ES-I3 (cell line): ENCODE measurements around the gene XPR1.

ENCODE experiments used
- H3K36me3 ChIP-seq: 2 replicates; pipeline ENCODE4 v1.6.1; 2013; ENCODE audit warnings: mild to moderate bottlenecking, low read length, control low read depth, moderate library complexity; ENCODE audit not compliant: insufficient read depth
- H3K4me1 ChIP-seq: 2 replicates; pipeline ENCODE4 v1.6.1; 2013; ENCODE audit warnings: mild to moderate bottlenecking, control low read depth, low read length; ENCODE audit not compliant: insufficient read depth
- H3K9ac ChIP-seq: 2 replicates; pipeline ENCODE4 v1.6.1; 2013; ENCODE audit warnings: low read depth, mild to moderate bottlenecking, low read length, moderate library complexity
- H3K9me3 ChIP-seq: 2 replicates; pipeline ENCODE4 v1.6.1; 2013; ENCODE audit warnings: mild to moderate bottlenecking, low read length, moderate library complexity; ENCODE audit not compliant: control insufficient read depth, insufficient read depth

Gene XPR1

DNA sequence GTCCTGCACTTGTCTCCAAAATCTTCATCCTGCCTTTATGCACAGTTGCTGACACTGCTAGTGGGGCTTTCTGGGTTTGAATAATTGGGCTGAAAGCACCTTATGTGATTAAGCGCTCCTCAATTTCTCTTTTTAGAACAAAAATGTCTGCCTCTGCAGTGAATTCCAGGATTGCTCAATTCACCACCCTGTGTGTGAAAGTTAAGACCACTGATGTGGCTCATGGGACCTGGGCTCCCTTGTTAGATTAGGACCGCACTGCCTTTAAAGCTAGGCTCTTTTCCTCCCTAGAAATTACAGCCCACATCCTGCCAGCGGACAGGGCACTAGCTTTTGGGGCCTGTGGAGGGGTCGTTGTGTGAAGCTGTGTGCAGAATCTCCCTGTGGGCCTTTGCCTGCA is 299.7 kb downstream of the XPR1 start:
- no peak overlapping the region for H3K9ac ChIP-seq
- H3K36me3 ChIP-seq: no peaks in the 10 kb centered on the region; the same call in 1 of the 2 replicates
- no peaks in the 10 kb centered on the region for H3K4me1 ChIP-seq
- no peaks in the 10 kb centered on the region for H3K9me3 ChIP-seq

DNA sequence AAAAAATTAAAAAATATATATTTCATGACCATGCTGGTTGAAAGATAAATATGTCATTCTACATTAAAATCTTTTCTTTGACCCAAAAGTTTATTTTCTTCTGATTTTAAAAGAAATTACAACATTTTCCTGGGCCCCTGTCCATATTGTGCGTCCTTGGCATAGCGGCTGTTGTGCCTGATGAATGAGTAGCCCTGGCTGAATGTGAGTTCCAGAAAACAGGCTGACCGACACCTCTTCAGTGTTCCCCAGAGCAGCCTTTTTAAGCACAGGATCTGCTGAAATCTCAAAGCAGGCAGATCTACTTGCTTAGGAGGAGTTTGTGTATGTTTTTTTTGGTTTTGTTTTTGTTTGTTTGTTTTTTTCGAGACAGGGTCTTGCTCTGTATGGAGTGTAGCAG is 300.6 kb downstream of the XPR1 start:
- Histone ChIP-seq H3K9ac (no peak overlapping the region), H3K36me3 (no peaks in the 10 kb centered on the region; the same call in 1 of the 2 replicates), H3K4me1 (no peaks in the 10 kb centered on the region), H3K9me3 (no peaks in the 10 kb centered on the region)

DNA sequence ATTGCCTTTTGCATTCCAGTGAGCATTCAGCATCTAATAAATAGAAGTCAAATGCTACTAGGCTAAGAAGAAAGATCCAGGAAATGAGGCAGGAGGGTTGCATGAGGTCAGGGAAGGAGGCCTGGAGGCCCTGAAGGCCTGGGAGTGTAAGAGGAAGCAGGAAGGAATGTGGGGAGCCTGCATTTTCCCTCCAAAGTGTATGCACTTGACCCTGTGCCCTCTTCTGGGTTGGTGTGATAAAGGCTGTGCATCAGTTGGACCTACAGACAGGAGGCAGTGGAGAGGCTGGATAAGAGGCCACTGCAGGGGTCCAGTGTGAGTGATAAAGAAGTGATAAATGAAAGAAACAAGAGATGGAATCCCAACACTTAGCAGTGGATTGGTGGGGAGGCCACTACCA is 301.3 kb downstream of the XPR1 start:
- no peaks in the 10 kb centered on the region; the same call in 1 of the 2 replicates for H3K36me3 ChIP-seq
- H3K9me3 ChIP-seq: no peaks in the 10 kb centered on the region
- H3K9ac ChIP-seq: no peak overlapping the region
- no peaks in the 10 kb centered on the region for H3K4me1 ChIP-seq

DNA sequence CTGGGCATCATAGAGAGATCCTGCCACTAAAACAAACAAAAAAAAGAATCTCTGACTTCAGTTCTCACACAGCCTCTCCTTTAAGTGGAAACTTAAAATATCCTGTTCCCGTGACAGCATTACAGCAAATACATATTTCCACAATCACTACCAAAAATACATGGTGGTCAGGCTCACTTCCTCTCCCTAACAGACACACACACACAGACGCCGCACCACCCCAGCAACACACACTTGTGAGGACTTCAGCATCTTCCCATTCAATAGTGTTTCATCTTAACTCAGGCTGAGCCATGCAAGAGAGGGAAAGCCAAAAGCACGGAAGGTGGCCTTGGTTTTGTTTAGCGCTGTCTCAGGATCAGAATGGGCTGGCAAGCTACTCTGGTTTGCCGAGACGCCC is 302.7 kb downstream of the XPR1 start:
- Histone ChIP-seq H3K4me1 (no peaks in the 10 kb centered on the region), H3K9me3 (no peaks in the 10 kb centered on the region), H3K36me3 (no peaks in the 10 kb centered on the region; the same call in 1 of the 2 replicates)

DNA sequence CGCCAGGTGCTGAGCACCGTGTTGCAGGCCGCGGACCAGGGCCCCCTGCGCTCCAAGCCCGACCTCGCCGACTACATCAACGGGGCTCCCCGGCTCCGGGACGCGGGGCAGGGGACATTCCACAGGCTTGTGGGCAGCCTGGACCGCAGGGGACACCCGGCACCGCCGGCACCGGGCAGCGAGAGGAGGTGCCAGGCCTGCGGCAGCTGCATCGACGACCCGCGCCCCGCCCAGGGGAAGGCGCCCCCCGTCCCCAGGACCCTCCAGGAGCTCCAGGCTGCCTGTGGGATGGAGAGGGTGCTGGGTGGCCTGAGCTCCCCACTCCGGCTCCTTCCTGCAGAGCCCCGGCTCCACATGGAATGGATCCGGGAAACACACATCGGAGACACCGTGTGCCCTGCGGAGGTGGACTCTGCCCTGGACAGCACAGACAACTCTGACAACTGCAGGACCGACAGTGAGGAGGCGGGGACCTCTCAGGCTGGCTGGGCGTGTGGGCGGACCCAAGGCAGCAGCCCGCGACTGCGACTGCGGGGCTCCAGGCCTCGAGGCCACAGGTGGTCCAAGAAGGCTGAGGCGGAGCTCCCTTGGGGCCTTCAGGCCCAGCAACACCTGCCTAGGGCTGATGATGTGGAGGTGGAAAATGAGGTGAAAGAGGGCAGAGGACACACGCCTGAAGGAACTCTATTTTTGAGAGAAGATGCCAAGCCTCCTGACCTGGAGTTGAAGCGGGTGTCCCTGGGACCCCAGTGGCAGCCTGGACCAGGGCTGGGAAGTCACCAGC is 303.7 kb downstream of the XPR1 start:
- no peaks in the 10 kb centered on the region for H3K4me1 ChIP-seq
- H3K9ac ChIP-seq: no peak overlapping the region
- no peaks in the 10 kb centered on the region; the same call in 1 of the 2 replicates for H3K36me3 ChIP-seq
- H3K9me3 ChIP-seq: no peaks in the 10 kb centered on the region

More for the DNA sequence above, 302.7 kb downstream of the XPR1 start:
- H3K9ac ChIP-seq: no peak overlapping the region

DNA sequence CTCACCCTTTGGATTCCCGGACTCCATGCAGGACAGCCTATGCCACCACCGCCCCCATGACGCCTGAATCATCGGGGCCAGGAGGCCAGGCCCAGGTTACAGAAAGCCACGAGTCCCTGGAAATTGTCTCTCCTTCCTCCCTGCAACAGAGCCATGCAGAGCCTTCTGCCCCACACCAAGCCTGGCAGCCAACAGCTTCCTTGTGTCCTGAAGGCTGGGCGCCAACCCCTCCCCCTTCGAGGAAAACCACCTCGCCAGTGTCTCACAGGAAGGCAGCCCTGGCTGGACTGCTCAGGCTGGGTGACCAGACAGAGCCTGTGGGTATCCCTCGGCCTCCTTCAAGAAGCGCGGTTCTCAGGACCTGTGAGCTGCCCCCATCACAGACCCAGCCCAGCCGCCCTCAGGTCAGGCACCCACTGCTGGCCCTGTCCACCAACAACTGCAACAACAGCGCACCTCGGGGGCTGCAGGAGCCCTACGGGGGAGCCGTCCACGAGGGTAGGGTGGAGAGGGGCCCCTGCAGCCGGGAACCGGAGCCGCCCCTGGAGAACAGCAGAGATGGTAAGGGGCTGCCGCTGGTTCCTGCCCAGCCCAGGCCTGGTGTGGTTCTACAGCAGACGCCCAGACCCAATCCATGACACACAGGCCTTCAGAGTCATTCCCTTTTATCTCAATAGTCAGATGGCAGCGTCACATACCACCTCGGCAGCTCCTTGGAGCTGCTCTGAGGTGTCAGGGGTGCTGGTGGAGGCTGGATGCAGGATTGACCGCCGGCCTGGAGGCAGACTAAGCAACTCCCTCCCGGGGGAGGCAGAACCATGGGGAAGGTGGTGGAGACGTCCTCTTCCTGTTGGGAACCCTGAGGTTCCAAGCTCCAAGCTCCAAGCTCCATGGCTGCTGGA is 304.5 kb downstream of the XPR1 start:
- Histone ChIP-seq H3K9ac (no peak overlapping the region), H3K36me3 (no peaks in the 10 kb centered on the region; the same call in 1 of the 2 replicates)

DNA sequence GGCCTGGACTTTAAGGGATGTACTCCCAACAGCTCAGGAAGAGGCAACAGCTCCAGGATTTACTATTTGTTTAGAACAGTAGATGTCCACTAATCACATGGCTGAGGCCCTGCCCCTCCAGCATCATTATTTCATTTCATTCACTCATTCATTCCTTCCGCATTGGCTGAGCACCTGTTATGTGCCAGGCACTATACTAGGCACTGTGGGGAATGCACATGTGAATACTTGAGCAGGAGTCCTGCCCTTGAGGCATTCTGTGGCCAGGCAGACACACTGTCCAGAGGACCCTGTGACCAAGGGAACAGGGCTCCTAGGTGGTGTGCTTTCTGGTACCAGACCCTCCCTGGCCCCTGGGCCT is 305.2 kb downstream of the XPR1 start:
- H3K9ac ChIP-seq: no peak overlapping the region
- no peaks in the 10 kb centered on the region for H3K4me1 ChIP-seq
- H3K36me3 ChIP-seq: no peaks in the 10 kb centered on the region; the same call in 1 of the 2 replicates
- H3K9me3 ChIP-seq: no peaks in the 10 kb centered on the region

More for the DNA sequence above, 304.5 kb downstream of the XPR1 start:
- Histone ChIP-seq H3K9me3 (no peaks in the 10 kb centered on the region), H3K4me1 (no peaks in the 10 kb centered on the region)

DNA sequence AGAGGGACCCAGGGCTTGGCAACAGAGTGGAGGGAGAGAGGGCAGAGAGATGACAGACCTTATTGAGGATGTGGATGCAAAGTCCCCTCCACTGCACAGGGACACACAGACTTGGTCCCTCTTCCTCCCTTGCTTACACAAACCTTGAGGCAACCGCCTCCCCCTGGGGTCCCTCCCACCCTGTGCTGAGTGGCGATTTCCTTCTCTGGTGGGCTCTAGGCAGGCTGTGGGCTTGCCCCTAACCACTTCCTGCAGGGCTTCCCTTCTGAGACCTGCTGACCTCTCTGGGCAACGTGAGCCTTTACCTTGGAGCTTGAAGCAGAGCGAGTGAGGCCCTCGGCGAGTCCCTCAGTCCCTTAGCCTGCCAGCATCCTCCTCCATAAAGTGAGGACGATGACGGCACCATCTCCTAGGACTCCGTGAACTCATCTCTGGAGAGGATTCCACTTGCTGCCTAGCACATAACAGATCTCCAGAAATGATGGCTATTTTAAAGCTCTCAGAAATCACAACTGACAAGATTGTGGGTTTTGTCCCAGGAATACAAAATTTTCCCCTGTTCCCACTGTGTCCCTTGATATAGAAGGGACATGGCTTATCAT is 305.9 kb downstream of the XPR1 start:
- Histone ChIP-seq H3K36me3 (no peaks in the 10 kb centered on the region), H3K4me1 (no peaks in the 10 kb centered on the region; the same call in 1 of the 2 replicates), H3K9ac (no peak overlapping the region), H3K9me3 (no peaks in the 10 kb centered on the region)

DNA sequence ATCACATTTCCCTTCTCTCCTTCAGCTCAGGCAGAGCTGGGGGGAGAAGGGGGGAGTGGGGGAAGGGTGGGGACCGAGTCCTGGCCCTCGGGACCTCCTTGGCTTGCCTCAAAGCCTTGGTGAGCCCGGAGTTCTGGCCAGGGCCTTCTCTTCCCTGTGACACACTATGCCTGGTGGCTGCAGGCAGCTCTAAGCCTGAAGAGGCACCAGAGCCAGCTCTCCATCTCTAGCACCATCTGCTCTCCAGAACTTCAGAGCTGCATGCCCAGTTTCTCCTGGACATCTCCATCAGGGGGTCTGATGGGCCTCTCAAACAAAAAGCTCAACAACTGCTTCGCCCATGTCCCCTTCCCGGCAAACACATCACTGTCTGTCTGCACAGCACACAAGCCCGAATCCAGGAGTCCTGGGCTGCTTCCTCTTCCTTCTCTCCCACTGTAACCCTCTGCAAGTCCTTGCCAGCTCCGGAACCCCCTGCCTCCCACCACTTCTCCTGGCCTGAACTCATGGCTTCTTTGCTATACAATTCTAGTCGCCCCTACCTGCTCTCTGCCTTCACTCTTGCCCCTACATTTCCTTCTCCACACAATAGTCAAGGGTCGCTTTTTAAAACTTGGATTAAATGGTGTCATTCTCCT is 307.4 kb downstream of the XPR1 start:
- Histone ChIP-seq H3K36me3 (no peaks in the 10 kb centered on the region), H3K4me1 (no peaks in the 10 kb centered on the region; the same call in 1 of the 2 replicates), H3K9me3 (no peaks in the 10 kb centered on the region), H3K9ac (no peak overlapping the region)

DNA sequence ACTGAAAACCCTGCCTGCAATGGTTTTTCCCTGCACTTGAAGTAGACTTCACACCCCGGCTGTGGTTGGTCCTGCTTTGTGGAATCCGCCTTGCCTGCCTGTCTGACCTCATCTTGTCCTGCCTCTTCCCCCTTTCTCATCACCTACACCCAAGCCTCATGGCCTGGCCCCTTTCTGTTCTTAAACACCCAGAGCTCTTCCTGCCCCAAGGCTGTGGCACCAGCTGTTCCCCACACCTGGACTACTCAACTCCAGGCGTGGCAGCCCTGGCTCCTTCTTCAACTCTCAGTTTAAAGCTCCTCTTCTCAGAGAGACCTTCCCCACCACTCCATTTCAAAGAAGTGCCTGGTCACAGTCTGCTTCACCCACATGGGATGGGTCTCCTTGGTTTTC is 307.9 kb downstream of the XPR1 start:
- H3K4me1 ChIP-seq: no peaks in the 10 kb centered on the region; the same call in 1 of the 2 replicates
- H3K36me3 ChIP-seq: no peaks in the 10 kb centered on the region
- H3K9ac ChIP-seq: no peak overlapping the region
- H3K9me3 ChIP-seq: no peaks in the 10 kb centered on the region
